HG03460 (cell line): ENCODE data around the gene KCNMB3.

Experiments used
- ATAC-seq: cut with Tn5 transposase; IDR thresholded peaks from one replicate; pipeline ENCODE4 v1.9.1; 2021; ENCODE audit not compliant: unreplicated experiment

The KCNMB3 gene

GRCh38 chr3:179200790-179201189 lies 50.1 kb downstream of the KCNMB3 start:
- ATAC-seq: no peak

DNA sequence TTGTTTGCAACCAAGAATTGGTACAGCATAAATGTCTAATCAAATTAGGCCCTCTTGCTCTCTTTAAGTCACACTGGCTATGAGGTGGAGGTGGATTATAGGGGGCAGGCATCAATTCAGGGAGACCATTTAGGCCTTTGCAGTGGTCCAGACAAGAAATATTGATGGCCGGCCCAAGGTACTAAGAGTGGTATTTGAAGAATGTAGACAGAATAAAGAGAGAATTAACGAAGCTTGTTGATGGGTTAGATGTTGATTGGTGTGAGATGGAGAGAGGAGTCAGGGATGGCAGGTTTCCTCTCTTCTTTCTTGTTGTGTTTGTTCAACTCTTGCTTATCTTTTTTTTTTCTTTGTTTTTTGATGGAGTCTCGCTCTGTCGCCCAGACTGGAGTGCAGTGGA lies 54.2 kb downstream of the KCNMB3 start:
- ATAC-seq: no peak

DNA sequence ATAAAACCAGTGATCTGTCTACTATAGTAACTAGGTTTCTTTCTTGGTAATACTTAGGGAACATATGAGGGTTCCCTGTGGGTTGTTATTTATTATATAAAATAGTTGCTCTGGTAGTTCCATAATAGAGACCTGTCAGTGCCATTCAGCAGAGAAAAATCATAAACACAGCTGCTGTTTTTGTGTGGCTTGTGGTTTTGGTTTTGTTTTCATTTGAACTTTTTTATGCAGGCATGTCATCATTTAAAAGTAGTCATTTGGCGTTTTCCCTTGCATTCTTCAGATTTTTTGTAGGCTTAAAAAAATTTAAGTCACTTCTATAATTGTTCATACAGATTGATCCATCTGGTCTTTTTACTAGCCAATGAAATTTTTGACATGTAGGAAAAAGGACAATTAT lies 54.8 kb downstream of the KCNMB3 start:
- peak; percentile 91 for ATAC-seq

DNA sequence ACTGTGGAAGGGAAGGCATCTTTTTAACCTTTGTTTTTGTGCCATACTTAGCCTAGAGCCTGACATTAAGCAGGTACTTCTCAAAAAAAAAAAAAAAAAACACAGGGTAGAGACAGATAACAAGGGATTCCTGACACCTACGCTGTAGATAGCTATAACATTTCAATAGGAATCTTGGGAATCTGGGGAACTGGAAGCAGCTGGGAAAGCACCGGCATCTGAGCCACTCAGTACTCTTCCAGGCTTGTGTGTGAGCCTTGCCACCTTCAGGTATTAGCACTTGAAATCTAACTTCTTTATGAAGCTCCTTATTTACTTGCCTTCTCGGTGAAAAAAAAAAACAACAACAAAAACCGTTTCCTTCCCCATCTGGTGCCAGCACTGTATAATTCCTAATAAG lies 56.0 kb downstream of the KCNMB3 start:
- no peak for ATAC-seq
